ENCODE data around the gene TMEM266.

DNA sequence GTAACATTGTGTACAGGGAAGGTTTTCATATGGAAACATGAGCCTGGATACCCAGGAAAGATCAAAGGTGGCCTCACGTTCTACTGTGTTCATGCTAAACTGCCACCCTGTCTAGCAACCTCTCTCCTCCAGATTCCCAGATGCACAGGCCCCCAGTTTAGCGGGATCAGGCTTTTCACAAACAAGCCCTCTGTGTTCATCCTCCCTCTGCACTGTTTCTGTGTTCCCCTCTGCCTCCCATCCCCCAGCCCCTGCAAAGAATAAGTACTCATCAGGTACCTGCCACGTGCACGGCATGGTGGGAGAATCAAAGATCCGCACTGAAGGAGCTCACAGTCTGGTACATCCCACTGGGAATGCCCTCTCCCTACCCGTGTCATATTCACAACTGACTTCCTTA is 46.1 kb downstream of the TMEM266 start:
- no peak for TF ChIP-seq CTCF (conservative IDR thresholded peaks at IDR 0.05; ENCODE audit: low read depth, low read length)
- no peak for TF ChIP-seq EZH2 (IDR thresholded peaks at IDR 0.05; ENCODE audit: low read length, unreplicated experiment)
- TF ChIP-seq EZH2phosphoT487 (IDR thresholded peaks at IDR 0.05; ENCODE audit: borderline replicate concordance, low read length) = no peak
